HL-60 (cell line): ENCODE data around the gene FAM120AOS.

Source experiments
- DNase-seq, 2 experiments: peaks; one replicate each; pipeline ENCODE4 v3.0.0-alpha.2; 2010 to 2020; ENCODE audit warnings: low read depth in 1 of 2, low spot score in 1 of 2
- H3K27ac ChIP-seq: fragments of 250-450 bp; sonication (Bioruptor Pico); replicated peaks from 2 replicates; pipeline ENCODE4 v1.5.1; 2020; ENCODE audit warnings: mild to moderate bottlenecking, moderate library complexity
- H3K27me3 ChIP-seq: fragments of 250-450 bp; sonication (Bioruptor Pico); 2 replicates; pipeline ENCODE4 v1.5.1; 2021; ENCODE audit warnings: mild to moderate bottlenecking, moderate library complexity; ENCODE audit not compliant: insufficient read depth, poor library complexity, severe bottlenecking
- H3K4me3 ChIP-seq: replicated peaks from 2 replicates; pipeline ENCODE4 v1.5.1; 2011; ENCODE audit warnings: mild to moderate bottlenecking, control low read depth, low read length; ENCODE audit not compliant: insufficient read depth
- CTCF ChIP-seq: IDR thresholded peaks from one replicate; pipeline ENCODE4 v1.5.1; 2011; ENCODE audit warnings: low read length, control low read depth, inconsistent platforms; ENCODE audit not compliant: insufficient read depth
- GABPA ChIP-seq: IDR thresholded peaks from 2 replicates; pipeline ENCODE4 v1.6.1; 2012; ENCODE audit warnings: low read depth
- POLR2AphosphoS5 ChIP-seq: IDR thresholded peaks from 2 replicates; pipeline ENCODE4 v1.6.1; 2012; ENCODE audit warnings: low read depth
- REST ChIP-seq: IDR thresholded peaks from 2 replicates; pipeline ENCODE4 v1.6.1; 2012; ENCODE audit warnings: low read depth; ENCODE audit not compliant: insufficient replicate concordance
- SPI1 ChIP-seq: IDR thresholded peaks from 2 replicates; pipeline ENCODE4 v1.6.1; 2012; ENCODE audit warnings: low read depth, mild to moderate bottlenecking, borderline replicate concordance

Gene FAM120AOS

GRCh38 chr9:93496285-93496684 is 42.9 kb upstream of the FAM120AOS start:
- no peak overlapping the region for H3K4me3 ChIP-seq
- TF ChIP-seq SPI1 (no peak), REST (no peak), GABPA (no peak), CTCF (no peak), POLR2AphosphoS5 (no peak)
- DNase-seq = no peak
- H3K27me3 ChIP-seq = no peaks in the 10 kb centered on the region
- H3K27ac ChIP-seq = no peak overlapping the region

GRCh38 chr9:93493949-93494348 is 40.6 kb upstream of the FAM120AOS start:
- Histone ChIP-seq H3K4me3 (no peak overlapping the region), H3K27me3 (no peaks in the 10 kb centered on the region), H3K27ac (no peak overlapping the region)
- no peak for DNase-seq
- TF ChIP-seq POLR2AphosphoS5 = no peak
- TF ChIP-seq CTCF = no peak
- TF ChIP-seq SPI1 = no peak
- no peak for TF ChIP-seq GABPA
- no peak for TF ChIP-seq REST

GRCh38 chr9:93492327-93492726 is 38.9 kb upstream of the FAM120AOS start:
- no peak overlapping the region for H3K27ac ChIP-seq
- DNase-seq = no peak
- no peaks in the 10 kb centered on the region for H3K27me3 ChIP-seq
- no peak overlapping the region for H3K4me3 ChIP-seq
- TF ChIP-seq SPI1 (no peak), CTCF (no peak), POLR2AphosphoS5 (no peak), REST (no peak), GABPA (no peak)
